GM08714 (cell line): ENCODE results near the gene AP2B1.

Experiments used
- H3K4me3 ChIP-seq: fragments of 200-500 bp; sonication (Bioruptor generic); 2 replicates; pipeline ENCODE4 v1.5.1; 2014; ENCODE audit warnings: mild to moderate bottlenecking, low read length, inconsistent platforms
- ZNF274 ChIP-seq: IDR thresholded peaks from 2 replicates; pipeline ENCODE4 v1.6.1; 2012; ENCODE audit warnings: mild to moderate bottlenecking, low read depth, low read length

AP2B1 gene

DNA sequence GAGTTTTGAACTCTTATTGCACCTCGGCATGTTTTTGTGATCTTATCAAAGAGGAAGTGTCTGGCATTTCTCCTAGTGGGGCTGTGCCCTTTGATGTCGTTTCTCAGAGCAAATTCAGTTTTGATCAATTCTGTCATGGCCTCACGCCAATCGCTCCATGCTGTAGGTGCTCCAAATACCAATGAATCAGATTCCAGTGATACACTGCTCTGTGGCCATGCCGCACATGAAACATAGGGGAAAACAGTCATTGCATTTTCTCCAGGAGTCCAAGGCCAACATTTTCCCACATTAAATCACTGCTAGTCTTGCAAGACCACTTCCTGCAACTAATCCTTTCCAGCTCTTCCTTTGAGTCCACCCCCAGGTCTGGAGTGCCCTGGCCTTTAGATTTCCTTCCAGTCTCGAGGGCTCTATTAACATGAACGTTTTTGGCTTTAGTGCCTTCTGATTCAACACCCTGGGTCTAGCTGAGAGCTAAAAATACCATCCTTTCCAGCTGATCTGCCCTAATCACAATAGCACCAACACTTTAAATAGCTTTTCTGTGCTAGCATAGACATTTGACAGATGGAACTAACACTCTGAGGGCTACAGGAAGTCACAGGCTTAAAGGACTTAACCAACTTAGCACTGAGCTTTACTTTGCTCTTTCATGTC lies 126.1 kb downstream of the AP2B1 start:
- no peak for TF ChIP-seq ZNF274

DNA sequence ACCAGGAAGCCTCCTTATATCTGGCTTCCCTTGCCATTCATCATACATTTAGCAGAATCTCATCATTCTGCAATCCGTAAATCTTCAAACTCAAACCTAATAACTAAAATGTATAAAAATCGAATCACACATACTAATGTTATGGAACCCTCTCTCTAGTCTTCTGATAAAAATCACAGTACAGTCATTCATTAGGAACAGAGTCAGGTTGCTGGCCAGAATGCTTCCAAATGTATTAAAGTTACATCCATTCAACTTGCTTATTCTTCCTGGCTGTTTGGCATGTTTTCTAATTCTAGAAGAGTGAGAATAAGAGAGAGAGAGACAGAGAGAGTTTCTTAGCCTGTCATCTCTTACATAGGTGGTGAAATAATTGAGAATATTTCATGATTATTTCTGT lies 127.9 kb downstream of the AP2B1 start:
- TF ChIP-seq ZNF274 = no peak
- no peak overlapping the region for H3K4me3 ChIP-seq

More for the DNA sequence above, 126.1 kb downstream of the AP2B1 start:
- no peak overlapping the region for H3K4me3 ChIP-seq

DNA sequence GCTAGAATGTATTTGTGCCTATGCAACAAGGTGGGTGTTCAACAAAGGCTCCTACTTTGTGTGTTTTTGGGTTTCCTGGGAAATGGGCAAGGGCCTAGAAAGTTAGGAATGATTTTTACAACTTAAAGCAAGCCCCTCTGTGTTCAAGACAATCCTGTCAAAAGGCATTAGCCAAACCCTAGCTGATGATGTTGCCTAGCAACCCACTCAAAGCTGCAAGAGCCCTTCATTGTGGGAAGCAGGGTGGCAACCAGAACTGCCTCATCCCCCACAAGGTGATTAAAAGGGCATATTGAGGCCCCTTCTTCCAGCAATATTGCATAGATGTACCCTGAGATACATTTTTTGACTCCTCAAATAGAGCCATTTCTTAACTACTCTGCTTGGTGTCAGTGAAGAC lies 128.3 kb downstream of the AP2B1 start:
- no peak for TF ChIP-seq ZNF274
- H3K4me3 ChIP-seq = no peak overlapping the region

DNA sequence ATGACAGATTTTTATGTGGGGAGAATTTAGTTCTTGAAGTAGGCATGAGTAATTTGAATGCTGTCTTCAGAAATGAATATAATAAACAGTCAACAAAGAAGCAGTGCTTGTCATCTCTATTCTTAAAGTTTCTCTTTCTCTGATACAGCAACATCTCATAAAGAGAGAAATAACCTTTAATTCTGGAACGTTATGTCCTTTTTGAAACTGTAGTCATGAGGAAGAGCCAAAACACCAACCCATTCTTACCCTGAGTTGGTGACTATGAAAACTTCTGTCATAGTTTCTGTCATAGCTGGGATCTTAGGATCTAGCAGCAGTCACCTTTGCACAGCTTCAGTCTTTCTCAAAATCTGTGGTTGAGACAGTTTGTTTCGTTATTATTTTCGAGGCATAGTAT lies 129.1 kb downstream of the AP2B1 start:
- no peak for TF ChIP-seq ZNF274
- H3K4me3 ChIP-seq = no peak overlapping the region

DNA sequence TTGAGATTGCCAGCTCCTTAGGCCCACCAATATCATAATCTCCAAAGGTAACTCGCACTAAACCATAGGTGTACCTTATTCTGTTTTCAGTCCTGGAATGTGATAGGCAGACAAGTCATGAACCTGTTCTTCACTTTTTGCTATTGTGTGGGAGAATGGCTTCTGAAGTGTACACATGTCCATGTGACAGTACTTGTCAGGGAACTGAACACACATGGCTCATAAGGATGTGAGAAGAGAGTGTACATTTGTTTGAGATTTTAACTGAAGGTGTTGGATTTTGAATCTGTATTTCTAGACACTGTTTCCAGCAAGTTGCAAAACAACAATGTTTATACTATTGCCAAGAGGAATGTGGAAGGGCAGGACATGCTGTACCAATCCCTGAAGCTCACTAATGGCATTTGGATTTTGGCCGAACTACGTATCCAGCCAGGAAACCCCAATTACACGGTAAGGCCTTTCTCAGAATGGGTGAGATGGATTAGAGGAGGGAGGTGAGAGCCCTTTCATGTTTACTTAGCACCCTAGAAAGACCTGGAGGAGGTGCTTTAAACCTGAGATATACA lies 129.9 kb downstream of the AP2B1 start:
- TF ChIP-seq ZNF274 = no peak
- no peak overlapping the region for H3K4me3 ChIP-seq

DNA sequence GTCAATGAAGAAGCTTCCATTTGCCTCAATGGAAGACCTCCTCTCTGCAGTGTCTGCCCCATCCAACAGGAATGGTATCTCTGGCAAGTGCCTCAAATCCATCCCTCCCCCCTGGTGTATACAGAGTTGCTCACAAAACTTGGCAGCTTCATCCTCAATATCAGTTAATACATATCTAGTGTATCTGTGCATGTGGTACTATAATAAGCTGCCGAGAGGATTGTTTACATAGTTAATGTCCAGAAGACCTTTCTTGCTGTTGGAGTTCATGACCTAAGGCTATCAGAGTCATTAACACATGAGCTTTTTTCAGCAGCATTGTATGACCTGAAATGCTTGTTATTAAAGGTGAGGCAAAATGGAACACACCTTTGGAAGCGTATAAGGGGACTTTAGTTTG lies 130.4 kb downstream of the AP2B1 start:
- no peak overlapping the region for H3K4me3 ChIP-seq
- no peak for TF ChIP-seq ZNF274

DNA sequence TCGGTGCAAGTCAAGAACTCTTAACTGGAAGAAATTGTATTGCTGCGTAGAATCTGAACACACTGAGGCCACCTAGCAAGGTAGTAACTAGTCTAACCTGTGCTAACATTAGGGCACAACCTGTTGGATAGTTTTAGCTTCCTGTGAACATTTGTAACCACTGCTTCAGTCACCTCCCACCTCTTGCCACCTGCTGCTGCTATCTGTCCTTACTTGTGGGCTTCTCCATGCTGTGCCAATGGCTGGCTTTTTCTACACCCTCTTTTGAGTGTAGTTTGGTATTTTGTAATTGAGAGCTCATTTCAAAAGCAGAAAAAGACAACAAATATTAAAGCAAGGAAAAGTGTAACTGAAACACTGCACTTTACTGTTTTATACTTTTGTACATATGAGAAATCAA lies 136.6 kb downstream of the AP2B1 start:
- TF ChIP-seq ZNF274 = no peak
- no peak overlapping the region for H3K4me3 ChIP-seq

DNA sequence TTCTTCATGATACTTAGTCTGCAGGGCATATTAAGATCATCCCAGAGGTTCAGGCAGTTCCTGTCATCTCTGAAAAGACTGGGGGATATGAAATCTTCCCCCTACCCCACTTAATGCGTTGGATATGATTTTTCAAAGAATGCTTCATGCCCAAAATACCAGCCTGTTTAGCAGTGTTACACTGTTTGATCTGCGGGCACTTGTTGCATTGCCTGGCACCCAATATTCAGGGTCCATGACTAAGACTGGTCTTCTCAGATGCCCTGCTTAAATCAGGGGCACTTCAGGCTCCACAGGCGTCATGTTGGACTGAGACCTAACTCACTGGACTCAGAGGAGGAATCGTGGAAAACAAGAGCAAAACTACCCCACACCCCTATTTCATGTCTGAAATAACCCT lies 137.9 kb downstream of the AP2B1 start:
- TF ChIP-seq ZNF274 = no peak
- no peak overlapping the region for H3K4me3 ChIP-seq

DNA sequence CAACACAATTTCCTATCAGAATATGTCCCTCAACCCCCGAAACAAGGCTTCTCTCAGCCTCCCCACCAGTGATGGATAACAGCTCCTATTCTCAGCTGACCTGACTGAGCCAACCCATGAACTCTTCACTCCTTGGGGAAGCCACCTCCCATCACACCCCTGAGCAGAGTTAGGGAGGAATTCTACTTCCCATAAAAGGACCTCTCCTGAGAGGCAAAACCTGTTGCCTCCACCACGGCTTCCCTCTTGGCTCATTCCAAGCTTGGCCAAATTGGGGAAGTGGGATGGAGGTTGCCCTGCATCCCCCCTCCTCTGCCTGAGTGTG lies 138.6 kb downstream of the AP2B1 start:
- H3K4me3 ChIP-seq = no peak overlapping the region
- no peak for TF ChIP-seq ZNF274

DNA sequence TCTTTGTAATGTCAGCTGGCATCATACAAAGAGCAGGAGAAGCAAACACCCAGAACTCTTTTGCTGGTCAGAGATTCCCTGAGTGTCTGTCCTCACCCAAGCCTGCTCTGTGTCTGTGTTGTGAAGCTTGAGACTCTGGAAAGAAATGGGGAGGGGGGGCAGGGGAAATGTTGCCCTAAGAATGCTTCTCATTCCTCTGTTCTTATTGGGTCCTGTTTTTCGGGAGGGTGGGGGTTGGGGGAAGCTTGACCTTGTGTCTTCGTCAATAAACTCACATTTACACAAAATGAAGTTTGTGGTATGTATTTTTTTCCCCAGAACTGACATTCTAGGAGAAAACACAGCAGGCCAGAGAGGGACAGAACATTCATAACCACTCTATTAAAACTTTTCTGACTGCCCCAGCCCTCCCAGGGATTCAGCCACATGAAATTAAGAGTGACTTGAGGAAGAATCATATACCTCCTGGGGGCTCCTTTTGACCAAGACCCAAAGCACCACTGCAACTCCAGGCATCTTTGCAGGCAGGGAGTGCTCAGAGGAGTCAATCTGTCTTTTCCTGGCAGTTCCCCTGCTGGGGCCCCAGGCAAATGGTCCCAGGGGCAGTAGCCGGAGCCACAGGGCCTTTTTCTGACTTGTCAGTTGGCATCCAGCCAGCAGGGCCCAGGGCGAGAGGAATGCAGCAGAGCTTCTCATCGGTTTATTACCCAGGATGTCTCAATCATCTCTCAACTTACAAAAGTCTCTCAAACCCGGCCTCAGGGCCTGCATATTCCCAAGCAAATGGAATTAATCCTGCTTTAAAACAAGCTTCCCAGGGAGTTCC lies 139.2 kb downstream of the AP2B1 start:
- no peak for TF ChIP-seq ZNF274
- no peak overlapping the region for H3K4me3 ChIP-seq

DNA sequence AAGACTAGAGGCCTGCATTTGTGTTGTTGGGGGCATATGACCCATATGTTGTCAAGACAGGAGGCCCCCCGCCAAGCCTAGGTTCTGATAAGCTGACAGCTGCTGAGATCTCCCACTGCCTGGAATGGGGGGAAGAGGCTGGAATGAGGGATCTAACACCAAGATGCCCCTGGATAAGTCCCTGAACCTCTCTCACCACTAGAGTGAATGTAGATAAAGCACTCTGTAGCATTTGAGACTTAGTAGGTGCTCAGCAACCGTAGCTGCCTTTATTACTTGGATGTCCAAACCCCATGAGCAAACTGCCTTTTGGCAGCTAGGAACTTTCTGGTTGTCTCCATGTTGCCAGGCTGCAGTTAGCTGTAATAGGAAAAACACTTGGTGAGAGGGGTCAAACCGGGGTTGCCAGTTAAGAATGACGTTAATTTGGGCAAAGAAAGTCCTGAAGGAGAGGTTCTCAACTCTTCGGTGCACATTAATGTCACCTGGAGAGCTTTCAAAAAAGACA lies 139.9 kb downstream of the AP2B1 start:
- no peak overlapping the region for H3K4me3 ChIP-seq
- no peak for TF ChIP-seq ZNF274

DNA sequence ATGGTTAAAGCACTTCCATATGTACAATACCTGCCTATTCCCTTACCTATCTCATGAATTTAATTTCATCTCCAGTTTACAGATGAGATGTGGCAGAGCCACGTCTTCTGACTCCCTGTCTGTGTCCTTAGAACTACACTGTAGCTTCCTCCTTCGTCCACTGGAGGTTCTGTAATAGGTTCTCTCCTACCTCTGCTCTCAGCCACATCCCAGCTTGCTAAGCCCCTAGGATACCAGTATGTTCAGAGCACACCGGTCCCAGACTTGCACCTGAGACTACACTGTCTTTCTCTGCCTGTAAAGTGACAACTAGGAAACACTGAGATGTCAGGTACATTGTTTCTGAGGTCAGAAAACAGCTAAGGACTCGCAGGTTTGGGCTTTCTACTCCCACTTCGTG lies 140.5 kb downstream of the AP2B1 start:
- H3K4me3 ChIP-seq = no peak overlapping the region
- no peak for TF ChIP-seq ZNF274

DNA sequence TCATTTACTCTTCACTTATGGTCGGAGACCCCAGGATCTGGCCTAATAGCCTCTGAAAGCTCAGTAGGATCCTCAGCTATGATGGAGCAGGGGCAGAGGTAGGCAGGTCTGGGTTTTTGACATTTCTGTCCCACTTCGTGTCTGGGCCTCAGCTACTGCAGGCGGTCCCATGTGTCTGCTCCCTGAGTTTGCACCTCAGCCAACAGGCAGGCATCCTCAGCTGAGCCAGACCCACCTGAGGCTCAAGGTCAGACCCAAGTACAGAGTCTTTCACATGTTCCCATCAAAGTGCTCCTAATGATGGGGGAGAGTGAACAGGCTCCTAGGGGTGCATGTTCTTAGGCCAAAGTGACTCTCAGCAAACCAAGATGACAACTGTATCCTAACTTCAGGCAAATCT lies 141.4 kb downstream of the AP2B1 start:
- H3K4me3 ChIP-seq = no peak overlapping the region
- no peak for TF ChIP-seq ZNF274

DNA sequence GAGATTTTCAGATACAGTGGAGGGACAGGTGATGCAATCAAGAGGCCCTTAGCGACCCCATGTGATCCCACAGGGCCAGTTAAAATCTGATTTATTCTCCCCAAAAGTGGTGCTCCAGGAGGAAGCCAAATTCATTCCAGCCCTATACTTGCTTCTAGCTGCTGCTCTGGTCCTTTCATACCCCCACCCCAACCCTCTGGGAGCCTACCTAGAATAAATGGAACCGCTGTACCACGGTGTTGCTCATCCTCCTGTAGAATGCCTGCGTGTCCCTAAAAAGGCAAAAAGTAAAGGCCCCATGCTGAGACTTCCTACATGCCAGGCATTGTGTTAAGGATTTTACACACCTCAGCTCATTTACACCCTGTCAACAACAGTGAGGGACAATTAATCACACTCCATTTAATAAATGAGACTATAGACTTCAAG lies 142.3 kb downstream of the AP2B1 start:
- no peak overlapping the region for H3K4me3 ChIP-seq
- no peak for TF ChIP-seq ZNF274

DNA sequence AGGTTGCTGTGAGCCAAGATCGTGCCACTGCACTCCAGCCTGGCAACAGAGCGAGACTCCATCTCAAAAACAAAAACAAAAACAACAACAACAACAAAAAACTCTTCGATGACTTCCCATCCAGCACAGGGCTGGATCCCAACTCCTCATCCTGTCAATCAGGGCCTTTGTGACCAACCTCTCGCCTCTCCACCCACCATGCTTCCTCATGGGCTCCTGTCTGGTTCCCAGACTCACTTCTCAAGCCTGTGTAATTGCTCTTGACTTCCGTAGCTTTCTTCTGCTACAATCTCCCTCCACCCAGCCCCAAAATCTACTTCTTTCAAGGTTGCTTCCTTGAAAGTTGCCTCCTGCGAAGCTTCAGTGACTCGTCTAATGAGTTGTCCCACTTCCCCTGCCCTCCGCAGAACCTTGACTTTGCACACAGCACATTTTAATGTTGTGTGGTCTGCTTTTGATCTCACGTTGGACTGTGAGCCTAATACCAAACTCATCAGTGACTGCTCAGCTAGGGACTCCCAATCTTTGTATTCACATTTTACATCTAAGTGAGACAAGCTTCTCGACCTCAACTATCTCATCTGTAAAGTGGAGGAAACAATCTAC lies 143.4 kb downstream of the AP2B1 start:
- H3K4me3 ChIP-seq = no peak overlapping the region
- no peak for TF ChIP-seq ZNF274
